Ovary (tissue), 3 donors: Measurements from ENCODE around the gene YTHDF2.

Source experiments
- EP300 ChIP-seq: sonication (generic); formaldehyde crosslinking; IDR thresholded peaks from one replicate; pipeline ENCODE4 v1.6.1; 2017; ENCODE audit warnings: antibody characterized with exemption
- POLR2A ChIP-seq: fragments of 450-650 bp; IDR thresholded peaks from one replicate; pipeline ENCODE4 v1.6.1; 2017; ENCODE audit warnings: antibody characterized with exemption, mild to moderate bottlenecking, moderate library complexity
- TF ChIP-seq, protein P1 (sequence below), 3 donors: fragments of 450-650 bp in 2 of 3; fragments of 200-600 bp in 1 of 3; IDR thresholded peaks; one replicate each; pipeline versions ENCODE4 v1.5.1 to v1.8.0; 2016 to 2022; ENCODE audit warnings: antibody characterized with exemption in 3 of 3, mild to moderate bottlenecking in 1 of 3
- donor health status: DM: no; HTN: no; CAD: no.

- TF ChIP-seq, protein P1, sequence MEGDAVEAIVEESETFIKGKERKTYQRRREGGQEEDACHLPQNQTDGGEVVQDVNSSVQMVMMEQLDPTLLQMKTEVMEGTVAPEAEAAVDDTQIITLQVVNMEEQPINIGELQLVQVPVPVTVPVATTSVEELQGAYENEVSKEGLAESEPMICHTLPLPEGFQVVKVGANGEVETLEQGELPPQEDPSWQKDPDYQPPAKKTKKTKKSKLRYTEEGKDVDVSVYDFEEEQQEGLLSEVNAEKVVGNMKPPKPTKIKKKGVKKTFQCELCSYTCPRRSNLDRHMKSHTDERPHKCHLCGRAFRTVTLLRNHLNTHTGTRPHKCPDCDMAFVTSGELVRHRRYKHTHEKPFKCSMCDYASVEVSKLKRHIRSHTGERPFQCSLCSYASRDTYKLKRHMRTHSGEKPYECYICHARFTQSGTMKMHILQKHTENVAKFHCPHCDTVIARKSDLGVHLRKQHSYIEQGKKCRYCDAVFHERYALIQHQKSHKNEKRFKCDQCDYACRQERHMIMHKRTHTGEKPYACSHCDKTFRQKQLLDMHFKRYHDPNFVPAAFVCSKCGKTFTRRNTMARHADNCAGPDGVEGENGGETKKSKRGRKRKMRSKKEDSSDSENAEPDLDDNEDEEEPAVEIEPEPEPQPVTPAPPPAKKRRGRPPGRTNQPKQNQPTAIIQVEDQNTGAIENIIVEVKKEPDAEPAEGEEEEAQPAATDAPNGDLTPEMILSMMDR (IDR thresholded peaks at IDR 0.05), result no peak
- TF ChIP-seq POLR2A (no peak), EP300 (no peak)
Observed at GRCh38 chr1:28775121-28775942, 38.6 kb downstream of the YTHDF2 start.
